ENCODE results near the gene PAWR.
"Not testable (repeated sequence)": the region's sequence is repeated elsewhere in the genome, so short reads cannot be mapped to it uniquely, and the experiment has no call there.

Gene PAWR

DNA sequence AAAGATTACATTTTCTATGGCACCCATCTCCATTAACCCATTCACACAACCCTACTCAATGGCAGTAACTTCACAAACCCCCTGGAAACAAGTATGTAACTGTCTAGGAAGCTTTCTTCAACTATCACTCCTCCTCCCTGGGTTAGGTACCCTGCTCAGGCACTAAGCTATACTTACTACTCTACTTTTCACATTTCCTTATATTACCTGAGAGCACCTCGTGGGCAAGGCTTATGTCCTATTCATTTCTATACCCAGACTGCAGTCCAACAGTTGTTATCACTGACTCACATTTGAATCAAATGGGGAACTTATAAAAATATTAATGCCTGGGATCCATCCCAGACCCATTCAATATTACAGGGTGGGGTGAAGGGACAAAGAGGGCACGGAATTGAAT lies 4.6 kb downstream of the PAWR start:
- no peak for DNase-seq

DNA sequence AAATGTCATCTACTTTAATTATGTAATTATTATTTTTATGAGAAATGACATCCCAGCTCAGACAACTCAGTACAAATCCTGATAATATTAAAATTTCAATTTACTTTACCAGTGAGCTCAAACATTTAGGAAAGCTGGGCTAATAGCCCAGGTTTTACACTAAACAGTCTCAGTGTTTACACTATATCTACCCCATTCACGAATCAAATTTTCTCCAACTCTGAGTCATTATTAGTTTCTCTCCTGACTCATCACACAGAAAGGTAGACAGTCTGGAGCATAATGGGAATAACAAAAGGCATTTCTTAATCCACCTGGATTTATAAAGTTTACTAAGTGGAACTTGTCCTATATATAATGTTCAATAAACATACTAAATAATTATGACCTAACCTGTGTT lies 5.7 kb downstream of the PAWR start:
- DNase-seq = no peak

DNA sequence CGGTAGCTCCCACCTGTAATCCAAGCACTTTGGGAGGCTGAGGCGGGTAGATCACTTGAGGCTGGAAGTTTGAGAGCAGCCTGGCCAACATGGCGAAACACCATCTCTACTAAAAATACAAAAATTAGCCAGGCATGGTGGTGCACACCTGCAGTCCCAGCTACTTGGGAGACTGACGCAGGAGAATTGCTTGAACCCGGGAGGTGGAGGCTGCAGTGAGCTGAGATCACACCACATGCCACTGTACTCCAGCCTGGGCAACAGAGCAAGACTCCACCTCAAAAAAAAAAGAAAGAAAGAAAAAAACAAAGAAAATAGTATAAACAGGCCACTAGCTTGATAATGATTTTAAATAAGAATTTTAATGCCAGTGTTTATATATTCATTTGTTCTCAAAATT lies 6.4 kb downstream of the PAWR start:
- not testable (repeated sequence) for DNase-seq

DNA sequence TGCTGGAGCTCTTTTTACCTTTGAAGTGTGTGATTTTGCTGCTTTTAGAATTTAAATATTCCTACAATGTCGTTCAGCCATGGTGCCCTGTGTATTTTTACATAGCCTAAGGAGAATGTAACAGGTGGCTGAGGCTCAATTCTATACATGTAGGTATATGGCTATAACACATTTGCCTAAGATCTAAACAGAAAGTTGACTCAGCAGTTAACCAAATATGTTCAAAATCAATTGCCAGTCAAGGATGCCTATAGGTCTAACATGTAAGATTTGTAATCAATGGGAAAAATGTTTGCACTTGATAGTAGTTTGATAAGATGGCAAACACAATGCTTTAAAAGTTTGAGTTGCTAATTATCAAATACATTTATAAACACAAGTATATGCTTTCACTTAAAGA lies 8.2 kb downstream of the PAWR start:
- DNase-seq = no peak

DNA sequence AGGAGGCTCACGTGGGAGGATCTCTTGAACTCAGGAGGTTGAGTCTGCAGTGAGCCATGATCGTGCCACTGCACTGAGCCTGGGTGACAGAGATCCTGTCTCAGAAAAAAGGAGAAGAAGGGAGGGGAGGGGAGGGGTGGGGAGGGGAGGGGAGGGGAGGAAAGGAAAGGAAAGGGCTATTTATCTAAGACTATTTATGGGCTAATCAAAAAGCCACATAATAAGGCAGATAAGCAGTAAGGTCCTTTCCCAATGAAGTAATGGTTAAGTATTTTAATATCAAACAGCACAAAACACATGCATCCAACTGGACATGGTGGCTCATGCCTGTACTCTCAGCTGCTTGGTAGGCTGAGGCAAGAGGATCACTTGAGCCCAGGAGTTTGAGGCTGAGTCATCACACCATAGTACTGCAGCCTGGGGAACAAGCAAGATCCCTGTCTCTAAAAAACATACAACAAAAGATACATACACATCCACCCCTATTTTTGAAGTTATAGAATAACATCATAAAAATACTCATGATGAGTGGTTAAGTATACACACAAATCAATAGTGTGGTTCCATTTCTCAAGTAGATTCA lies 9.7 kb downstream of the PAWR start:
- DNase-seq = no peak

DNA sequence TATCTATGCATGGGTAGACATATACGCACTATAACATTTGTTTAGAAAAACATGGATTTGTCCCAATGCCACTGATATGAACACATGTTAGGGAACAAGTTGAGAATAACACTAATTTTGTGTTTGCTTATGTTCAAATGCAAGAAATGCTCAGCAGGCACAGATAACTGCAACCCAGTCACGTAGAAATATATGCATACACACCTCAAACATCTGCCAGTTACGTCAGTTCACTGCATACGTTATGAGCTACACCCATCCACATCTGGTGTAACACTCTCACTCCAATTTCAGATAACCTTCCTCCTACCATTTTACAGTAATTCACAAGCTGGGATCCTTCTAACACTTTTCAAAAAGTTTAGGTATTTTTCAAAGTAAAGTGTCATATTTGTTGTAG lies 10.7 kb downstream of the PAWR start:
- no peak for DNase-seq

DNA sequence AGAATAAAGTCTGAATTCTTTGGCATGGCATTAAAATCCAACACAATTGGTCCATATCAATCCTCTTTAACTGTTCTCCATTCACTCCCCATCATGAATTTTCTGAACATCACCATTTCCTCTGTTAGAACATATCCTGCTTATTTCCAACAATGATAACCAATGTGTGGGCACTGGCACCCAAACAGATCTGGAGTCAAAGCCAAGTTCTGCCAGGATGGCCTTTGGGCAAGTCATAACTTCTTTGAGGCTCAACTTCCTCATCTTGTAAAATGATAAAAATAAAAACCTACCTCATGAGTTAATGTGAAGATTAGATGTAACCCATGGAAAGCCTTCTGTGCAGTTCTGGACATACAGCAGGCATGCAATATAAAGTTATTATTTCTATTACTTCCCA lies 12.5 kb downstream of the PAWR start:
- DNase-seq = no peak

DNA sequence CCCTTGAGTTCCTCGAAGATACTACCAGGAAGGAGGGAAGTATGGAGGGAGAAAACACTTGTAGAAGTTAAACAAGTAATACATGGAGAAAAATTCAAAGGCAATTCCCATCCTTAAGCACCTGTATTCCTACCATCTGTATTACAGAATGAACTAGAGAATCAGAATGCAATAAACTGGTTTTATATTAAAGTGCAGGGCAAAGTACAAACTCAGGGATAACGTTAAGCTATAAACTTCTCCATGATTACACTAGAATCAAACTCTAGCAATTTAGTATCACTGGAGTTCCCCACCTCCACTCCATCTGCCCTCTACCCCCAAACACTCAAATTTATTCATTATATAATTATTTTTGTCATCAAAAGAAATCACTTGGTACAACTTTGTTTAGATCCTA lies 13.1 kb downstream of the PAWR start:
- DNase-seq = no peak

DNA sequence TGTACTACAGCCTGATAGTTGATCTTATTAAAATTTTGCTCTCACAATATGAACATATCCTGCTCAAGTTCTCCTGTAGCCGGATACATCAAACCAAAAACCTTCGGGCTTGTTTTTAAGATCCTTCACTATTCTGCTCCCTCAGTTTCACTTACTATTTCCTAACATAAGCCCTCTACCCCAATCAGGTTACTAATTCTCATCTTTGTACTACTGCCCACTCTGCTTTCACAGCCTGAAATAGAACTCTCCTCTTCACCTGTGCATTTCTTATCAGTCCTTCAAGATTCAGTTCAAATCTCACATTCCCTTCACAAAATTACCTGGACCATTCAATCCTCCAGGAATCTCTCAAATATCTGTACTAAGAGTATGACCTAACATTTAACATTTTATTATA lies 14.2 kb downstream of the PAWR start:
- DNase-seq = no peak

DNA sequence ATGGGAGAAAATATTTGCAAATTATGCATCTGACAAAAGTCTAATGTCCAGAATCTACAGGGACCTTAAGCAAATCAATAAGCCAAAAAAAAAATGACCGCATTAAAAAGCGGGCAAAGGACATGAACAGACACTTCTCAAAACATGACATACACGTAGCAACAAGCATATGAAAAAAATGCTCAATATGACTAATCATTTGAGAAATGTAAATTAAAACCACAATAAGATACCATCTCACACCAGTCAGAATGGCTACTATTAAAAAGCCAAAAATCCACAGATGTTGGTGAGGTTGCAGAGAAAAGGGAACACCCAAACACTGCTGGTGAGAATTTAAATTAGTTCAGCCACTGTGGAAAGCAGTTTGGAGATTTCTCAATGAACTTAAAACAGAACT lies 16.1 kb downstream of the PAWR start:
- no peak for DNase-seq

DNA sequence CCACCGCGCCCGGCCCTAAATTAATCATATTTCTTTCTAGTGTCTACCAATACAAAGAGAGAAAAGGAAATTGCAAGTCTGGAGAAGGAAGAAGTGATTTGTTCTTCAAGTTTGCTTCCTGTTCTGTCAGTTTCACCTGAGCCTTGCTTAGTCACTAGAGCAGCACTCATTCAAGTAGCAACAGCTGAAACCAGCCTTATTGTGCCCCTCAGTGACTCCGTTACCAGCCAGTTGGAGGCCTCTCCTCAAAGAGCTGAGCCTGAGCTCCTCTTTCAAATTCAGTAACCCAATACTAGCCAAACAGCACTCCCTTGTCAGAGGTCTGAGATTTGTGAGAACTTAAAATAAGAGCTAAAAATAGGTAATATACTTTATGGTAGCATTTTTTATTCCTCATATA lies 17.4 kb downstream of the PAWR start:
- no peak for DNase-seq

DNA sequence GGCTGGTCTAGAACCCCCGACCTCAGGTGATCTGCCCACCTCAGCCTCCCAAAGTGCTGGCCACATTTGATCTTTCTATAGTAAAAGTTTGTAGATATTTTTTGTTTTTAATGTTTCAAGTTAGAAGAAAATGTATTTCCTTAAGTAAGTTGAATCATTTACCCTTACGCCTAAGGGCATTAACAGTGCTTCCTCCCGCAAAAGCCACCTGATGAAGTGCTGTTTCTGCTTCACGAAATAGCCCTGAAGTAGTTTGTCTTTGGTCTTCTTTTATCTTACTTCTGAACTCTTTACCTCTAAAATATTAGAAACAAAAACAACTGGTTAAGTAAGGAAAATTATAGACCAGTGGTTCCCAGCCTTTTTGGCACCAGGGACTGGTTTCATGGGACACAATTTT lies 22.7 kb downstream of the PAWR start:
- no peak for DNase-seq

DNA sequence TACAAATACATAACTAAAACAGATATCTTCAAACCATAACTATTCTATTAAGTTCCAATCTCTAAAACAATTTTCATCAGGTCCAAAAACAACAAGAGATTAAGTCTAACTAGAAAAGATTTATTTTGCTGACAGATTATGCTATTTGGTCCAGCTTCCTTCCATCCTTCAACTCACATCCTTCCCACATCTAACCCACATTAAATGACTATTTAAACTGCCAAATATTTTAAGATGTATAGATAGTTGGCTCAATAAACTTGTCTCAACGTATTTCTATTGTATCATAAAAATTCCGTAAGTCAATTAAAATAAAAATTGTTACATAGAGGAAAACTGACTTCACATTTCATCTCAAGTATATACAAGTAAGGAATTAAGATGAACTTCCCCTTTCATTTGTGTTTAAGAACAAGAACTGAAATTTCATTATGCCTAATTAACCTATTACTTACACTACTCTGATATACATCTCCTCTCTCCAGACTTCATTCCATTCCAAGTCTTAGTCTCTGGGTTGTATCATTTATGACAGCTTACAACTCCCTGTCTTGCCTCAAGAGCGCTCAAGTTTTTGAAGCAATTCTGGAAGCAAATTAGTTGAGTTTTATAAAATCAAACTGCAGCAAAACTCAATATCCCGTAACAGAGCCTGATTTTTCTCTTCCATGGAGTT lies 25.4 kb downstream of the PAWR start:
- DNase-seq = no peak

DNA sequence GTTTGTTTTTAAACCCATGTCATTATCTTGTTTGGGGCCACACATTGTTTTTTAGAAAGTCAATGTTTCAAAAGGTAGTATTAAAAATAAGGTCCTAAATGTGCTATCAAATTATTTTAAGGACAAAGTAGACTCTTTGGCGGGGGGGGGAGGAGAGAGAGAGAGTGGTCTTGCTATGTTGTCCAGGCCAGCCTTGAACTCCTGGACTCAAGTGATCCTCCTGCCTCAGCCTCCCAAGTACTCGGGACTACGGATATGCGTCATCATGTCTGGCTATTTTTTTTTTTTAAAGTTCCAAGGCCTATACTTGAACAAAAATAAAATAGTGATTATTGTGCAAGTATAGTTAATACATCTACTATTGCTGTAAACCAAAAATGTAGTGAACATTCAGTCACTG lies 26.2 kb downstream of the PAWR start:
- no peak for DNase-seq

DNA sequence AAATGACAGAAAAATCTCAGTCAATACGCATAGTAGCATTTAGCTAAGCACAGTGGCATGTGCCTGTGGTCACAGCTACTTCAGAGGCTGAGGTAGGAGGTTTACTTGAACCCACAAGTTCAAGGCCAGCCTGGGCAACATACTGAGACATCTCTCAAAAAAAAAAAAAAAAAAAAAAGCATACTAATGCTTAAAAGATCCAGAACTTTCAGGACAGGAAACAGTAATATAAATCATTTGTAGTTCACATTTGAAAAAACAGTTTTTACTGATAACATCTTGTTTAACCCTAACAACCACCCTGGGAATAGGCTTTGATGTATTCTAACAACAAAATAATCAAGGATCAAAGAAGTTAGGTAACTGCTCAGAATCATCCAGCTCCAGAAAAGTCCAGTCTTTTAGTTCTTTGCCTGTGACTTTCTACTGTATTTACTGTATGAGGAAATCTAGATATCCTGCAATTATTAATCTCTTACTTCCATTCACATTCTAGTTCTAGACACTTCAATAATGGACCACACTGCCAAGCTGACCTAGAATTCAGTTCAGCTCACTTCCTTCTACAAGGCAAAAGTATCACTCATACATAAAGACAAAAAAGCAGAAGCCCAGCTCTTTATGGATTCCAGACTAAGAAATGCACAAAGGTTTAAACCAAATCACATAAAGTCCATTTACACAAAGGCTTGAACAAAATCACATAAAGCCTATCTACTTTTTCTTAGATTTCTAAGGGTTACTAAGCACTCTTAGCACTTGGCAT lies 28.5 kb downstream of the PAWR start:
- no peak for DNase-seq

DNA sequence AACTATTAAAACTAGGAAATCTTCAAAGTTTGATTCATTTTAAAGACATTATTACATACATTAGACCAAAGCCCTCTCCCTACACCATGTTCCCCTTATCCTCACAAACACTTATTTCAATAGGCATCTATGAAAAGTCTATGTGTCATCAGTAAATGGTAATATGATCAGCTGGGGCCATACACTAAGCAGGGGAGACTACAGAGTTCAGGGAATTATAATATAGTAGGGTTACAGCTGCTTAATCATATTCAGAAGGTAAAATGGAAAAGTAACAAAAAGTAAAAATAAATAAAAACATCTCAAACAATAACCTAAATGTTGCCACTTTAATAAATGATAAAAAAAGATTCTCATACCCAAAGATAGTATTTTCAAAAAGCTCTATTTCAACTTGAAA lies 29.1 kb downstream of the PAWR start:
- DNase-seq = no peak

DNA sequence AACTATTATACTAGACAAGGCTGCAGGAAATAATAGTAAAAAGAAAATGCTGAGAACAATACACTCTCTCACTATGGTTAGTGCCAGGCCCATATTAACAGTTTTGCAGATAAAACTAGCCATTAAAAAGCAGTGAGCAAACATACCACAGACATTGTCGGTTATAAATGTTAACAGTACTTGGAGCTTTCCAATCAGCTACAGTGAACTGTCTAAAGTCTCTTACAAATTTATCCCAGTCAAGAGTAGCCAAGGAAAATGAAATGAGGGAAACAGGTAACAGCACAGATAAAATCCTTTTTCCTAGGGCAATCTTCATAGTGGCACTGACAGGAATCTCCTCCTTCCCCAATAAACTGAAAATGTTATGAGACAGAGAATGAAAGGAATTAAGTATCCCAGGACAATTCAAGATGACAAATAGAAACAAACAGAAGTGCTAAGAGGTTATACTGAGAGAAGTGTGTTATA lies 30.8 kb downstream of the PAWR start:
- DNase-seq = no peak

DNA sequence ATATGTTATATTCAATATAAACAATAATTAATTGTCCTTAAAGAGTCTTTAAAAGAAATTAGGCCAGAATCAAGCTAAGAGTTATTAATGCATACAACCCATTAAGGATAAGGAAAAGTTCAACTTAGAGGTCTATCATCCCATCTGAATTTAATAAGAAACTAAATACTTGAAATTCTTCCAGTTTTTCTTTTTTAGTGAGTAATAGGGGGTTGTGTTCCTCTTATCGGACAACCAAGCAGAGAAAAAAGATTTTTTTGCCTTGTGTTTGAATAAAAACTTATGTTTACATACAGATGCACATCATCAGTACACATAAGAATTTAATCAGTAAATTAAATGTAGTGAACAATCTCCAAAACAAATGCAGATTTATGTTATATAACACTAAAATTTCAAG lies 32.5 kb downstream of the PAWR start:
- no peak for DNase-seq

DNA sequence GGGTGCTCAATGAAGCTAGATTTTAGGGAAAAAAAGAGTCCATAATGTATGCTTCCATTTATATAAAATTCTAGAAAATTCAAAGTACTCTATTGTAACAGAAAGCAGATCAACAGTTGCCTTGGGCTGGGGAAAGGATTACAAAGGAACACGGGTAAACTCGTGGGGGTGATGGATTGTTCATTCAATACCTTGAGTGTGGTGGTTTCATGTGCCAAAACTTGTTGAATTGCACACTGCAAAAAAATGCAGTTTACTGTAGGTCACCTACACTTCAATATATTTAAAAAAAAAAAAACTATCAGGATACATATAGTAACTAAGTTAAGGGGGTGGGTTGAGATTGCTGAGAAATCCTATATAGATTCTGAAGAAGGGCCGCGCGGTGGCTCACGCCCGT lies 33.6 kb downstream of the PAWR start:
- DNase-seq = no peak

DNA sequence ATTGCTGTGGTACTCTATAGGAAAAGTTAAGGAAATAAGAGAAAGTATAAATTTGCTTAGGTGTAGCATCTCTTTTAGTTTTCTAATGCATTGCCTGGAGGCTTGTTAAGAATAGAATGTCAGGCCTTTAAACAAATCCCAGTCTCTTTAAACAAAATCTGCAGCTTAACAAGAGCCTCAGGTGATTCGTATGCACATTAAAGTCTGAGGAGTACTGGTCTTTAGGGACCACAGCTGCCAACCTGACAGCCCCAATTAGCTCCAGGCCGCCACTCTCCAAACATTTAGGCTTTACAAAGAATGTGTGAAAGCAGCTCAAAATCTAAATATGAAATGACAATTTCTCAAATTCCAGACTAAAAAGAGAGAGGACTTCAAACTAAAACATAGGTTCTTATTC lies 35.7 kb downstream of the PAWR start:
- DNase-seq = no peak

DNA sequence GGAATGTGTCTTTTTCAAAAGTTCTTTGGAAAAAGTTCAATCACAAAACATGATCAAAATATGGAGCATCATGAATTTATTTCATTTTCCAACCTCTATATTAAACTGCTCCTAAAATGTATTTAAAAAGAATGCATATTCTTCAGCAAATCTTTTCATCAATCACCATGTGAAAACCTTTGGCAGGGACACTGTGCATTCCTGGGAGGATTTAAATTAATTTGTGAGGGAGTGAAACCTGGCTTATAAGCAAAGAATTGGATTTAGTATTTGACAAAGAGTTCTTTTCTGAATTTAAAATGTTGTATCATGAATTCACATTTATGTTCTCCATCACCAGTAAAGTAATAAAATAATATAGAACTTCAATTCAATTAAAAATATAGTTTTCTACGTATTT lies 38.2 kb downstream of the PAWR start:
- no peak for DNase-seq

DNA sequence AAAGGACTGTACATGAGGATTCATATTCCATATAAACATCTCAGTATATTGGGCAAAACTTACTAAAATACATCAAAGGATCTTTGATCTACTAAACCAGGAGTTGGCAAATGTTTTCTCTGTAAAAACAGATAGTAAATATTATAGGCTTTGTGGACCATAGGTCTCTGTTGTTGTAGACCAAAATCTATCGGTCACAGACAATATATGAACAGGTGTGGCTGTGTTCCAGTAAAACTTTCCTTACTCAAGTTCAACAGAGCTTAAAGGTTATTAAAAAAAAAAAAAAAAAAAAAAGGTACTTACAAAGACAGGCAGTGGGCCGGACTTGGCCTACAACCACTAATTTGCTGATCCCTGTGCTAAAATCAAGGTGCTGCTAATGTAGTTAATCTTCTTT lies 40.3 kb downstream of the PAWR start:
- no peak for DNase-seq

DNA sequence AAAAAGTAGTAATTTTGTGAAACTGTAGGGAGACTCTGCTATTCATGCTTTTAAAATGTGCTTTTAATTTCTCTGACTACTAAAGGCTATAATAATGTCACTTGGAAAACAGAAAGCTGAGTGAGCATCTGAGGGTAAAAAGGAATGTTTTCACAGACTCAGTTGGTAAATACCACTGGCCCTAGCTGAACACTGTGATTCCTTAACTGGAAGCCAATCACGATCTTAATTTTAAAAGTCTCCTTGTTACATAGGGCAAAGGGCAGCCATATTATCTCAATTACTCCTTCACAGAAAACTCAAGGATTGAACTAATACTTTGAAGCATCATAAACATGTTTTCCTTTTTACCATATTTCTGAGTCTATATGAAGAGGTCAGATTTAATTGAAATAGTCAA lies 41.9 kb downstream of the PAWR start:
- no peak for DNase-seq

DNA sequence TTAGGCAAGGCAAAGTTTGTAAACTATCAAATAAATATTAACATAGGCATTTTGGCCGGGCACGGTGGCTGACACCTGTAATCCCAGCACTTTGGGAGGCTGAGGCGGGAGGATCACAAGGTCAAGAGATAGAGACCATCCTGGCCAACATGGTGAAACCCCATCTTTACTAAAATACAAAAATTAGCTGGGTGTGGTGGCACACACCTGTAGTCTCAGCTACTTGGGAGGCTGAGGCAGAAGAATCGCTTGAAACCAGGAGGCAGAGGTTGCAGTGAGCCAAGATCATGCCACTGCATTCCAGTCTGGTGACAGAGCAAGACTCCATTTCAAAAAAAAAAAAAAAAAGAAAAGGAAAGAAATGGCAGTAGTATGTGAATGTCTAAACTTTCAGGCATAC lies 43.9 kb downstream of the PAWR start:
- DNase-seq = not testable (repeated sequence)

DNA sequence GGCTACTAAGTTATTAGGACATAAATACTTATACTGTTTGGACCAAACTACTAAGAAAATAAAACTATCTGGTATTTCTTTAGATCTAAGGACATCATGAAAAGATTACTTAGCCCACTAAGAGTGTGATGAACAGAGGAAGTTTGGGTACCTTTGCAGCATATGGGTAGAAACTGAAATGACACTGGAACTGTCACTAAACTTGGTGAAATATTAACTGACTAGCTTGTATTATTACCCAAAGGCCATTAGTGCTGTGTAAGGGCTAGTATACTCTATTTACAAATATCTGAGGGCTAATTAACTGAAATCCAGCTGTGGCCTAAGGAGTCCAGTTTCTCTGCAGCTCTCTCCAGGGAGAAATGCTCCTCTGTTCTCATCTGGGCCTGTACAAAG lies 45.5 kb downstream of the PAWR start:
- no peak for DNase-seq
